ENCODE measurements around the gene PCBP1.
"Not testable (repeated sequence)": the region's sequence is repeated elsewhere in the genome, so short reads cannot be mapped to it uniquely, and the experiment has no call there.

The PCBP1 gene

GRCh38 chr2:70091364-70091763 is 4.1 kb downstream of the PCBP1 start:
- H3K27me3 ChIP-seq (replicated peaks; ENCODE audit: control insufficient read depth, insufficient read depth, low read length): no peaks in the 10 kb centered on the region
- no peaks in the 10 kb centered on the region for H3K36me3 ChIP-seq (ENCODE audit: control insufficient read depth, insufficient read depth, low read length, severe bottlenecking)
- no peaks in the 10 kb centered on the region for H3K9me3 ChIP-seq (ENCODE audit: control insufficient read depth, low read length)
- H3K4me3 ChIP-seq (ENCODE audit: low read length): no peak overlapping the region
- H3K9ac ChIP-seq (ENCODE audit: low read length): no peak overlapping the region
- DNase-seq (ENCODE audit: low read depth): no peak
- H3K4me1 ChIP-seq (ENCODE audit: control insufficient read depth, insufficient read depth, low read length): peaks cover 24% of the 10 kb centered on the region

- H3K9ac ChIP-seq (ENCODE audit: low read length): no peak overlapping the region
- no peak for DNase-seq (ENCODE audit: low read depth)
- H3K27me3 ChIP-seq (replicated peaks; ENCODE audit: control insufficient read depth, insufficient read depth, low read length): no peaks in the 10 kb centered on the region
- H3K4me1 ChIP-seq (ENCODE audit: control insufficient read depth, insufficient read depth, low read length): peaks cover 24% of the 10 kb centered on the region
- no peaks in the 10 kb centered on the region for H3K9me3 ChIP-seq (ENCODE audit: control insufficient read depth, low read length)
- H3K4me3 ChIP-seq (ENCODE audit: low read length): no peak overlapping the region
- H3K36me3 ChIP-seq (ENCODE audit: control insufficient read depth, insufficient read depth, low read length, severe bottlenecking): no peaks in the 10 kb centered on the region
These were observed 4.5 kb downstream of the PCBP1 start for GRCh38 chr2:70091816-70092215.

DNA sequence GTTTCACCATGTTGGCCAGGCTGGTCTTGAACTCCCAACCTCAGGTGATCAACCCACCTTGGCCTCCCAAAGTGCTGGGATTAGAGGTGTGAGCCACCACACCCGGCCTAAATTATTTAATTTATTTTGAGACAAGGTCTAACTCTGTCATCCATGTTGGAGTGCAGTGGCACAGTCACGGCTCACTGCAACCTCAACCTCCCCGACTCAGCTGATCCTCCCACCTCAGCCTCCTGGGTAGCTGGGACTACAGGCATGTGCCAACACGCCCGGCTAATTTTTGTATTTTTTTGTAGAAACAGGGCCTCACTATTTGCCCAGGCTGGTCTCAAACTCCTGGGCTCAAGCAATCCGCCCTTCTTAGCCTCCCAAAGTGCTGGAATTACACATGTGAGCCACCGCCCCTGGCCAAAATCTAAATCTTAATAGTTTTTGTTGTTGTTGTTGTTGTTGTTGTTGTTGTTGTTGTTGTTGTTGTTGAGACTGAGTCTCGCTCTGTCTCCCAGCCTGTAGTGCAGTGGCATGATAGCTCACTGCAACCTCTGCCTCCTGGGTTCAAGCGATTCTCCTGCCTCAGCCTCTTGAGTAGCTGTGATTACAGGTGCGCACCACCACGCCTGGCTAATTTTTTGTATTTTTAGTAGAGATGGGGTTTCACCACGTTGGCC is 5.4 kb downstream of the PCBP1 start:
- H3K9me3 ChIP-seq (ENCODE audit: control insufficient read depth, low read length); H3K36me3 ChIP-seq (ENCODE audit: control insufficient read depth, insufficient read depth, low read length, severe bottlenecking); H3K27me3 ChIP-seq (replicated peaks; ENCODE audit: control insufficient read depth, insufficient read depth, low read length); H3K9ac ChIP-seq (ENCODE audit: low read length); DNase-seq (ENCODE audit: low read depth); H3K4me3 ChIP-seq (ENCODE audit: low read length): not testable (repeated sequence)
- H3K4me1 ChIP-seq (ENCODE audit: control insufficient read depth, insufficient read depth, low read length): peaks cover 24% of the 10 kb centered on the region

- H3K9ac ChIP-seq (ENCODE audit: low read length): peak overlapping the region; percentile 60
- H3K4me3 ChIP-seq (ENCODE audit: low read length): no peak overlapping the region
- no peak for DNase-seq (ENCODE audit: low read depth)
- no peaks in the 10 kb centered on the region for H3K9me3 ChIP-seq (ENCODE audit: control insufficient read depth, low read length)
- peaks cover 24% of the 10 kb centered on the region for H3K4me1 ChIP-seq (ENCODE audit: control insufficient read depth, insufficient read depth, low read length)
- H3K36me3 ChIP-seq (ENCODE audit: control insufficient read depth, insufficient read depth, low read length, severe bottlenecking): no peaks in the 10 kb centered on the region
- H3K27me3 ChIP-seq (replicated peaks; ENCODE audit: control insufficient read depth, insufficient read depth, low read length): no peaks in the 10 kb centered on the region
These were observed 7.1 kb downstream of the PCBP1 start for GRCh38 chr2:70094171-70094977.

- no peak overlapping the region for H3K4me3 ChIP-seq (ENCODE audit: low read length)
- peak overlapping the region; percentile 60 for H3K9ac ChIP-seq (ENCODE audit: low read length)
- no peaks in the 10 kb centered on the region for H3K9me3 ChIP-seq (ENCODE audit: control insufficient read depth, low read length)
- H3K27me3 ChIP-seq (replicated peaks; ENCODE audit: control insufficient read depth, insufficient read depth, low read length): no peaks in the 10 kb centered on the region
- DNase-seq (ENCODE audit: low read depth): peak; percentile 38
- H3K4me1 ChIP-seq (ENCODE audit: control insufficient read depth, insufficient read depth, low read length): peaks cover 18% of the 10 kb centered on the region
- no peaks in the 10 kb centered on the region for H3K36me3 ChIP-seq (ENCODE audit: control insufficient read depth, insufficient read depth, low read length, severe bottlenecking)
These were observed 7.9 kb downstream of the PCBP1 start for GRCh38 chr2:70094978-70095719.

- Histone ChIP-seq H3K9me3 (ENCODE audit: control insufficient read depth, low read length) (no peaks in the 10 kb centered on the region), H3K4me1 (ENCODE audit: control insufficient read depth, insufficient read depth, low read length) (peaks cover 16% of the 10 kb centered on the region), H3K36me3 (ENCODE audit: control insufficient read depth, insufficient read depth, low read length, severe bottlenecking) (no peaks in the 10 kb centered on the region), H3K4me3 (ENCODE audit: low read length) (no peak overlapping the region), H3K9ac (ENCODE audit: low read length) (peak overlapping the region; percentile 60), H3K27me3 (replicated peaks; ENCODE audit: control insufficient read depth, insufficient read depth, low read length) (no peaks in the 10 kb centered on the region)
- DNase-seq (ENCODE audit: low read depth): no peak
These were observed 8.7 kb downstream of the PCBP1 start for GRCh38 chr2:70095720-70096670.

DNA sequence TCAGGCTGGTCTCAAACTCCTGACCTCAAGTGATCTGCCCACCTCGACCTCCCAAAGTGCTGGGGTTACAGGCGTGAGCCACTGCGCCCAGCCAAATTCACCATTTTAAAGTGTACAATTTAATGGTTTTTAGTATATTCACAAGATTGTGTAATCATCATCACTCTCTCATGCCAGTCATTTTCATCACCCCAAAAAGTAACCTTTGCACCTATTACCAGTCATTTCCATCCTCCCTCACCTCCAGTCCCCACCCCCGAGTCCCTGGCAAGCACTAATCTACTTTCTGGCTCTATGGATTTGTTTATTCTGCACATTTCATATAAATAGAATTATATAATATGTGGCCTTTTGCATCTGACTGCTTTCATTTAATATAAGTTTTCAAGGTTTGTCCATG is 10.8 kb downstream of the PCBP1 start:
- Histone ChIP-seq H3K9ac (ENCODE audit: low read length) (no peak overlapping the region), H3K27me3 (replicated peaks; ENCODE audit: control insufficient read depth, insufficient read depth, low read length) (no peaks in the 10 kb centered on the region), H3K36me3 (ENCODE audit: control insufficient read depth, insufficient read depth, low read length, severe bottlenecking) (no peaks in the 10 kb centered on the region), H3K4me1 (ENCODE audit: control insufficient read depth, insufficient read depth, low read length) (peaks cover 16% of the 10 kb centered on the region), H3K9me3 (ENCODE audit: control insufficient read depth, low read length) (no peaks in the 10 kb centered on the region), H3K4me3 (ENCODE audit: low read length) (no peak overlapping the region)
- DNase-seq (ENCODE audit: low read depth): no peak

GRCh38 chr2:70099270-70099669 is 12.0 kb downstream of the PCBP1 start:
- Histone ChIP-seq H3K4me1 (ENCODE audit: control insufficient read depth, insufficient read depth, low read length) (peaks cover 19% of the 10 kb centered on the region), H3K36me3 (ENCODE audit: control insufficient read depth, insufficient read depth, low read length, severe bottlenecking) (no peaks in the 10 kb centered on the region), H3K27me3 (replicated peaks; ENCODE audit: control insufficient read depth, insufficient read depth, low read length) (no peaks in the 10 kb centered on the region), H3K9me3 (ENCODE audit: control insufficient read depth, low read length) (no peaks in the 10 kb centered on the region), H3K4me3 (ENCODE audit: low read length) (no peak overlapping the region), H3K9ac (ENCODE audit: low read length) (no peak overlapping the region)
- no peak for DNase-seq (ENCODE audit: low read depth)

- Histone ChIP-seq H3K4me3 (ENCODE audit: low read length) (no peak overlapping the region), H3K4me1 (ENCODE audit: control insufficient read depth, insufficient read depth, low read length) (peaks cover 13% of the 10 kb centered on the region), H3K27me3 (replicated peaks; ENCODE audit: control insufficient read depth, insufficient read depth, low read length) (no peaks in the 10 kb centered on the region), H3K9ac (ENCODE audit: low read length) (no peak overlapping the region), H3K9me3 (ENCODE audit: control insufficient read depth, low read length) (no peaks in the 10 kb centered on the region), H3K36me3 (ENCODE audit: control insufficient read depth, insufficient read depth, low read length, severe bottlenecking) (no peaks in the 10 kb centered on the region)
- no peak for DNase-seq (ENCODE audit: low read depth)
These were observed 13.9 kb downstream of the PCBP1 start for GRCh38 chr2:70101174-70101573.

GRCh38 chr2:70101686-70102085 is 14.4 kb downstream of the PCBP1 start:
- not testable (repeated sequence) for H3K9me3 ChIP-seq (ENCODE audit: control insufficient read depth, low read length); DNase-seq (ENCODE audit: low read depth); H3K27me3 ChIP-seq (replicated peaks; ENCODE audit: control insufficient read depth, insufficient read depth, low read length); H3K9ac ChIP-seq (ENCODE audit: low read length); H3K36me3 ChIP-seq (ENCODE audit: control insufficient read depth, insufficient read depth, low read length, severe bottlenecking); H3K4me3 ChIP-seq (ENCODE audit: low read length)
- peaks cover 13% of the 10 kb centered on the region for H3K4me1 ChIP-seq (ENCODE audit: control insufficient read depth, insufficient read depth, low read length)

Measured in adipocyte (in vitro differentiated cells).